HepG2 (cell line): Measurements from ENCODE around the gene ZNRF3. TPM values are rescaled to one million over a fixed set of nuclear protein-coding genes. Genes with fewer than 3 reads are reported as not detected.

Experiments used
- ASH2L ChIP-seq: fragments of 300-600, 200-600 bp; sonication (generic); IDR thresholded peaks from 2 replicates; pipeline ENCODE4 v1.7.0; 2017; ENCODE audit warnings: low read depth, mild to moderate bottlenecking, moderate library complexity, mixed read lengths, low read length; ENCODE audit not compliant: insufficient read length
- CCDC6 ChIP-seq: sonication (generic); formaldehyde crosslinking; IDR thresholded peaks from 2 replicates; pipeline ENCODE4 v1.8.1; 2022; ENCODE audit warnings: mild to moderate bottlenecking, missing genetic modification reagents, moderate library complexity
- DMAP1 ChIP-seq: IDR thresholded peaks from 2 replicates; pipeline ENCODE4 v1.6.1; 2016
- DR1 ChIP-seq: sonication (generic); formaldehyde crosslinking; IDR thresholded peaks from 2 replicates; pipeline ENCODE4 v1.8.0; 2021; ENCODE audit warnings: mild to moderate bottlenecking, missing genetic modification reagents, inconsistent platforms
- FOXA3 ChIP-seq: IDR thresholded peaks from 2 replicates; pipeline ENCODE4 v1.6.1; 2016; ENCODE audit warnings: missing genetic modification reagents, missing compliant biosample characterization
- FOXJ3 ChIP-seq: sonication (generic); formaldehyde crosslinking; IDR thresholded peaks from 2 replicates; pipeline ENCODE4 v1.4.0; 2020; ENCODE audit warnings: missing genetic modification reagents, mild to moderate bottlenecking, borderline replicate concordance
- MEIS2 ChIP-seq: sonication (generic); formaldehyde crosslinking; IDR thresholded peaks from 2 replicates; pipeline ENCODE4 v1.9.0; 2021; ENCODE audit warnings: mild to moderate bottlenecking, missing genetic modification reagents
- MTA3 ChIP-seq: sonication (generic); formaldehyde crosslinking; IDR thresholded peaks from 2 replicates; pipeline ENCODE4 v1.4.0; 2020; ENCODE audit warnings: missing genetic modification reagents
- ZFP90 ChIP-seq: sonication (generic); formaldehyde crosslinking; IDR thresholded peaks from 2 replicates; pipeline ENCODE4 v1.8.0; 2022; ENCODE audit warnings: missing genetic modification reagents, mild to moderate bottlenecking, inconsistent platforms, borderline replicate concordance
- ZNF225 ChIP-seq: sonication (generic); formaldehyde crosslinking; IDR thresholded peaks from 2 replicates; pipeline ENCODE4 v1.4.0; 2020; ENCODE audit warnings: mild to moderate bottlenecking, missing genetic modification reagents
- ZNF256 ChIP-seq: sonication (generic); formaldehyde crosslinking; conservative IDR thresholded peaks from 2 replicates; pipeline ENCODE4 v1.4.0; 2020; ENCODE audit warnings: missing genetic modification reagents
- ZNF614 ChIP-seq: IDR thresholded peaks from 2 replicates; pipeline ENCODE4 v1.6.1; 2018; ENCODE audit warnings: missing biosample characterization, missing genetic modification reagents, inconsistent platforms, borderline replicate concordance
- ZNF761 ChIP-seq: sonication (generic); formaldehyde crosslinking; conservative IDR thresholded peaks from 2 replicates; pipeline ENCODE4 v1.4.0; 2020; ENCODE audit warnings: mild to moderate bottlenecking, missing genetic modification reagents
- ZNF883 ChIP-seq: sonication (generic); formaldehyde crosslinking; IDR thresholded peaks from 2 replicates; pipeline ENCODE4 v1.5.1; 2020; ENCODE audit warnings: mild to moderate bottlenecking, missing genetic modification reagents; ENCODE audit errors: not compliant biosample characterization
- ZSCAN31 ChIP-seq: sonication (generic); formaldehyde crosslinking; IDR thresholded peaks from 2 replicates; pipeline ENCODE4 v1.5.0; 2020; ENCODE audit warnings: low read depth, mild to moderate bottlenecking, missing genetic modification reagents
- polyA plus RNA-seq, 8 experiments: library from polyadenylated mRNA; depleted of rRNA in 3 of 8; stranded (reverse) in 7 of 8; unstranded in 1 of 8; fragments of >200 nt; fragmentation: Illumina TruSeq in 4 of 8; extraction: Trizol in 4 of 8; gene quantifications; 2 replicates each; pipeline versions ENCODE4 v1.2.1 to v1.2.3, GENCODE V29; 2011 to 2016; ENCODE audit warnings: low read depth in 4 of 8, missing spikeins in 1 of 8, mixed read lengths in 1 of 8; ENCODE audit not compliant: insufficient read depth in 1 of 8
- total RNA-seq, 5 experiments: library from RNA; depleted of rRNA; stranded (reverse); fragments of >200 nt; fragmentation: Illumina TruSeq; extraction: Trizol; gene quantifications; 2 replicates each; pipeline ENCODE4 v1.2.3, GENCODE V29; 2016; ENCODE audit warnings: low read depth in 1 of 5
- TF ChIP-seq, protein P1 (sequence below): sonication (generic); formaldehyde crosslinking; IDR thresholded peaks from 2 replicates; pipeline ENCODE4 v1.4.0; 2020; ENCODE audit warnings: mild to moderate bottlenecking, missing genetic modification reagents, borderline replicate concordance
- TF ChIP-seq, protein P2 (sequence below): IDR thresholded peaks from 2 replicates; pipeline ENCODE4 v1.6.1; 2016
- TF ChIP-seq, protein P3 (sequence below): sonication (generic); formaldehyde crosslinking; IDR thresholded peaks from 2 replicates; pipeline ENCODE4 v1.4.0; 2020; ENCODE audit warnings: low read depth, mild to moderate bottlenecking, missing genetic modification reagents

Gene ZNRF3
- total and polyA plus RNA-seq, 2 of the 13 experiments (the other 11 are each of a cell fraction or from before 2014, with no cell fraction given) = 20.3 to 36.7 TPM

DNA sequence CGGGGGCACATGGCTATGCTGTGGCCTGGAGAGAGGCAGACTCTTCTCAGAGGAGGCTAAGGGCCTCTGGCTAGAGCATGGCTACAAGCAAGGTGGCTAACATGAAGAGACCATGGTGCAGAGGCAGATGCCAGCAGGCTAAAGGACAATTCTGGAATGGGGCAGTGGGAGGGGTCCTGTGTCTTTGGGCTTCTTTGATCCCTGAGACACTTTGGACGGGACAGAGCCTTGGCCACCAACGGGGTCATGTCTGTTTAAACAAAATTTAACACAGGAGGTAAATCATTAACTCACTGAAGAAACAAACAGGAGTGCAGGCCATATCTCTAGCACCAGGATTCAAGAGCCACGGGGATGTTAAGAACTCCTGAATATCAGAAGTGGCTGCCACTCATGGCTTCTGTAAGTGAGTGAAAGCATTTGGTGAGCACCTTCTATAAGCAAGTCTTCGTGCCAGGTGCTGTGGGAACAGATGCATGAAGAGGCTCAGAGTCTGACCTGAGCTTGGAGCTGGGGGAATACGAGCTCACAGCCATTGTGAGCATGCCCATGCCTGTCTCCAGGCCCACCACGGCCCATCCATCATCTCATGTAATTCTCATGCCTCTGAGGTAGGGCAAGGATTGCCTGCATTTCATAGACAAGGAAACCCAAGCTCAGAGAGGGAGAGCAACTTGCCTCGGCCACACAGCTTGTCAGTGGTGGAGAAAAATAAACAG lies 18.3 kb upstream of the ZNRF3 start (continued):
- TF ChIP-seq FOXA3 (CRISPR knock-in tag) (peak; percentile 73; the same call in 1 of the 2 replicates), ZNF761 (CRISPR knock-in tag) (peak; percentile 68; the same call in 1 of the 2 replicates), DMAP1 (peak; percentile 51), ZSCAN31 (no peak), MTA3 (no peak), ZFP90 (CRISPR knock-in tag) (0 out of 2 replicates have a peak, but pooled peaks have one; percentile 55), ZNF614 (CRISPR knock-in tag) (peak; percentile 21; the same call in 1 of the 2 replicates), ASH2L (peak; percentile 85), ZNF256 (CRISPR knock-in tag) (peak; percentile 38; the same call in 1 of the 2 replicates), ZNF883 (CRISPR knock-in tag) (peak; percentile 31), ZNF225 (CRISPR knock-in tag) (no peak), MEIS2 (CRISPR knock-in tag) (peak; percentile 22; the same call in 1 of the 2 replicates), CCDC6 (CRISPR knock-in tag) (peak; percentile 70; the same call in 1 of the 2 replicates), FOXJ3 (CRISPR knock-in tag) (no peak; the same call in 1 of the 2 replicates), DR1 (peak; percentile 36; the same call in 1 of the 2 replicates)
- TF ChIP-seq, protein P1, sequence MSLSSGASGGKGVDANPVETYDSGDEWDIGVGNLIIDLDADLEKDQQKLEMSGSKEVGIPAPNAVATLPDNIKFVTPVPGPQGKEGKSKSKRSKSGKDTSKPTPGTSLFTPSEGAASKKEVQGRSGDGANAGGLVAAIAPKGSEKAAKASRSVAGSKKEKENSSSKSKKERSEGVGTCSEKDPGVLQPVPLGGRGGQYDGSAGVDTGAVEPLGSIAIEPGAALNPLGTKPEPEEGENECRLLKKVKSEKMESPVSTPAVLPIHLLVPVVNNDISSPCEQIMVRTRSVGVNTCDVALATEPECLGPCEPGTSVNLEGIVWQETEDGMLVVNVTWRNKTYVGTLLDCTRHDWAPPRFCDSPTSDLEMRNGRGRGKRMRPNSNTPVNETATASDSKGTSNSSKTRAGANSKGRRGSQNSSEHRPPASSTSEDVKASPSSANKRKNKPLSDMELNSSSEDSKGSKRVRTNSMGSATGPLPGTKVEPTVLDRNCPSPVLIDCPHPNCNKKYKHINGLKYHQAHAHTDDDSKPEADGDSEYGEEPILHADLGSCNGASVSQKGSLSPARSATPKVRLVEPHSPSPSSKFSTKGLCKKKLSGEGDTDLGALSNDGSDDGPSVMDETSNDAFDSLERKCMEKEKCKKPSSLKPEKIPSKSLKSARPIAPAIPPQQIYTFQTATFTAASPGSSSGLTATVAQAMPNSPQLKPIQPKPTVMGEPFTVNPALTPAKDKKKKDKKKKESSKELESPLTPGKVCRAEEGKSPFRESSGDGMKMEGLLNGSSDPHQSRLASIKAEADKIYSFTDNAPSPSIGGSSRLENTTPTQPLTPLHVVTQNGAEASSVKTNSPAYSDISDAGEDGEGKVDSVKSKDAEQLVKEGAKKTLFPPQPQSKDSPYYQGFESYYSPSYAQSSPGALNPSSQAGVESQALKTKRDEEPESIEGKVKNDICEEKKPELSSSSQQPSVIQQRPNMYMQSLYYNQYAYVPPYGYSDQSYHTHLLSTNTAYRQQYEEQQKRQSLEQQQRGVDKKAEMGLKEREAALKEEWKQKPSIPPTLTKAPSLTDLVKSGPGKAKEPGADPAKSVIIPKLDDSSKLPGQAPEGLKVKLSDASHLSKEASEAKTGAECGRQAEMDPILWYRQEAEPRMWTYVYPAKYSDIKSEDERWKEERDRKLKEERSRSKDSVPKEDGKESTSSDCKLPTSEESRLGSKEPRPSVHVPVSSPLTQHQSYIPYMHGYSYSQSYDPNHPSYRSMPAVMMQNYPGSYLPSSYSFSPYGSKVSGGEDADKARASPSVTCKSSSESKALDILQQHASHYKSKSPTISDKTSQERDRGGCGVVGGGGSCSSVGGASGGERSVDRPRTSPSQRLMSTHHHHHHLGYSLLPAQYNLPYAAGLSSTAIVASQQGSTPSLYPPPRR (CRISPR knock-in tag) = peak; percentile 86
- TF ChIP-seq, protein P2, sequence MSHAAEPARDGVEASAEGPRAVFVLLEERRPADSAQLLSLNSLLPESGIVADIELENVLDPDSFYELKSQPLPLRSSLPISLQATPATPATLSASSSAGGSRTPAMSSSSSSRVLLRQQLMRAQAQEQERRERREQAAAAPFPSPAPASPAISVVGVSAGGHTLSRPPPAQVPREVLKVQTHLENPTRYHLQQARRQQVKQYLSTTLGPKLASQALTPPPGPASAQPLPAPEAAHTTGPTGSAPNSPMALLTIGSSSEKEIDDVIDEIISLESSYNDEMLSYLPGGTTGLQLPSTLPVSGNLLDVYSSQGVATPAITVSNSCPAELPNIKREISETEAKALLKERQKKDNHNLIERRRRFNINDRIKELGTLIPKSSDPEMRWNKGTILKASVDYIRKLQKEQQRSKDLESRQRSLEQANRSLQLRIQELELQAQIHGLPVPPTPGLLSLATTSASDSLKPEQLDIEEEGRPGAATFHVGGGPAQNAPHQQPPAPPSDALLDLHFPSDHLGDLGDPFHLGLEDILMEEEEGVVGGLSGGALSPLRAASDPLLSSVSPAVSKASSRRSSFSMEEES (CRISPR knock-in tag) = no peak; the same call in 1 of the 2 replicates
- TF ChIP-seq, protein P3, sequence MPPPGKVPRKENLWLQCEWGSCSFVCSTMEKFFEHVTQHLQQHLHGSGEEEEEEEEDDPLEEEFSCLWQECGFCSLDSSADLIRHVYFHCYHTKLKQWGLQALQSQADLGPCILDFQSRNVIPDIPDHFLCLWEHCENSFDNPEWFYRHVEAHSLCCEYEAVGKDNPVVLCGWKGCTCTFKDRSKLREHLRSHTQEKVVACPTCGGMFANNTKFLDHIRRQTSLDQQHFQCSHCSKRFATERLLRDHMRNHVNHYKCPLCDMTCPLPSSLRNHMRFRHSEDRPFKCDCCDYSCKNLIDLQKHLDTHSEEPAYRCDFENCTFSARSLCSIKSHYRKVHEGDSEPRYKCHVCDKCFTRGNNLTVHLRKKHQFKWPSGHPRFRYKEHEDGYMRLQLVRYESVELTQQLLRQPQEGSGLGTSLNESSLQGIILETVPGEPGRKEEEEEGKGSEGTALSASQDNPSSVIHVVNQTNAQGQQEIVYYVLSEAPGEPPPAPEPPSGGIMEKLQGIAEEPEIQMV (CRISPR knock-in tag) = no peak; the same call in 1 of the 2 replicates
